ENCODE results near the gene FBXO34.

FBXO34 gene, protein sequence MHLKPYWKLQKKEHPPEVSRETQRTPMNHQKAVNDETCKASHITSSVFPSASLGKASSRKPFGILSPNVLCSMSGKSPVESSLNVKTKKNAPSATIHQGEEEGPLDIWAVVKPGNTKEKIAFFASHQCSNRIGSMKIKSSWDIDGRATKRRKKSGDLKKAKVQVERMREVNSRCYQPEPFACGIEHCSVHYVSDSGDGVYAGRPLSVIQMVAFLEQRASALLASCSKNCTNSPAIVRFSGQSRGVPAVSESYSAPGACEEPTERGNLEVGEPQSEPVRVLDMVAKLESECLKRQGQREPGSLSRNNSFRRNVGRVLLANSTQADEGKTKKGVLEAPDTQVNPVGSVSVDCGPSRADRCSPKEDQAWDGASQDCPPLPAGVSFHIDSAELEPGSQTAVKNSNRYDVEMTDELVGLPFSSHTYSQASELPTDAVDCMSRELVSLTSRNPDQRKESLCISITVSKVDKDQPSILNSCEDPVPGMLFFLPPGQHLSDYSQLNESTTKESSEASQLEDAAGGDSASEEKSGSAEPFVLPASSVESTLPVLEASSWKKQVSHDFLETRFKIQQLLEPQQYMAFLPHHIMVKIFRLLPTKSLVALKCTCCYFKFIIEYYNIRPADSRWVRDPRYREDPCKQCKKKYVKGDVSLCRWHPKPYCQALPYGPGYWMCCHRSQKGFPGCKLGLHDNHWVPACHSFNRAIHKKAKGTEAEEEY

DNA sequence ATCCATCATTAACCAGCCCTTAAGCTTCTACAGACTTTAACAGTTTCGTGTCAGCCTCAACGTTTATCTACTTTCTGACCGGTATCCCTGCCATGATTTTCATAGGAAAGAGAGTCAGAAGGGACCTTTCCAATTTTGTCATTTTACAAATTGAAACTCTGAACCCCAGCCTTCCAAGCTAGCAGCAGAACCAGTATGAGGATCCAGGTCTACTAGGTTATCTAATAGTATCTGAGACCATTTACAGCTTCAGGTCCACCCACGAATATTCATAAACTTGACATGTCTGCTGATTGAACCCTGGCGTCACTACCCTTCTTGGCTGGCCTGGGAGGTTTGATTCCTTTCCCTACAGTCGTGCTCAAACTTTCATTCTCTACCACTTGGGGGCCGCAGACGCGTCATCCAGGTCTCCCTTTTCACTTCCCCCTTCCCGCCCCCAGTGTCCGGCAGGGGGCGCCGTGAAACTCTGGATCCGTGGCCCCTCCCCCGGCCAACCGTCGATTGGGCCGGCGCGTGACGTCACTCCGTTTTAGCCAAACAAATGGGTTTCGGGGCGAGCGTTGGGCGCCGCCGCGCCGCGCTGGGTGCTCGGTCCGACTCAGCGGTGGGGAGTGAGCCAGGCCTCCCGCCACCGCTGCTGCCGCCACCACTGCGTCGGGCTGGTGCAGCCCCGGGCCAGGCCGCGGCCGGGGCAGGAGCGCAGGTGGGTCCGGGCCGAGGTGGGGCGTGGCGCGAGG is at the start of gene FBXO34:
Gene FBXO34 (plus strand): TSS at position 590 of the 740 bp plus-strand sequence. CDS start 78,970 bp downstream, outside the sequence.
- TF ChIP-seq, protein P1, sequence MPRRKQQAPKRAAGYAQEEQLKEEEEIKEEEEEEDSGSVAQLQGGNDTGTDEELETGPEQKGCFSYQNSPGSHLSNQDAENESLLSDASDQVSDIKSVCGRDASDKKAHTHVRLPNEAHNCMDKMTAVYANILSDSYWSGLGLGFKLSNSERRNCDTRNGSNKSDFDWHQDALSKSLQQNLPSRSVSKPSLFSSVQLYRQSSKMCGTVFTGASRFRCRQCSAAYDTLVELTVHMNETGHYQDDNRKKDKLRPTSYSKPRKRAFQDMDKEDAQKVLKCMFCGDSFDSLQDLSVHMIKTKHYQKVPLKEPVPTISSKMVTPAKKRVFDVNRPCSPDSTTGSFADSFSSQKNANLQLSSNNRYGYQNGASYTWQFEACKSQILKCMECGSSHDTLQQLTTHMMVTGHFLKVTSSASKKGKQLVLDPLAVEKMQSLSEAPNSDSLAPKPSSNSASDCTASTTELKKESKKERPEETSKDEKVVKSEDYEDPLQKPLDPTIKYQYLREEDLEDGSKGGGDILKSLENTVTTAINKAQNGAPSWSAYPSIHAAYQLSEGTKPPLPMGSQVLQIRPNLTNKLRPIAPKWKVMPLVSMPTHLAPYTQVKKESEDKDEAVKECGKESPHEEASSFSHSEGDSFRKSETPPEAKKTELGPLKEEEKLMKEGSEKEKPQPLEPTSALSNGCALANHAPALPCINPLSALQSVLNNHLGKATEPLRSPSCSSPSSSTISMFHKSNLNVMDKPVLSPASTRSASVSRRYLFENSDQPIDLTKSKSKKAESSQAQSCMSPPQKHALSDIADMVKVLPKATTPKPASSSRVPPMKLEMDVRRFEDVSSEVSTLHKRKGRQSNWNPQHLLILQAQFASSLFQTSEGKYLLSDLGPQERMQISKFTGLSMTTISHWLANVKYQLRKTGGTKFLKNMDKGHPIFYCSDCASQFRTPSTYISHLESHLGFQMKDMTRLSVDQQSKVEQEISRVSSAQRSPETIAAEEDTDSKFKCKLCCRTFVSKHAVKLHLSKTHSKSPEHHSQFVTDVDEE (CRISPR knock-in tag; IDR thresholded peaks at IDR 0.05), result no peak
- TF ChIP-seq RARB (CRISPR knock-in tag; IDR thresholded peaks at IDR 0.05), result no peak
- TF ChIP-seq, protein P2, sequence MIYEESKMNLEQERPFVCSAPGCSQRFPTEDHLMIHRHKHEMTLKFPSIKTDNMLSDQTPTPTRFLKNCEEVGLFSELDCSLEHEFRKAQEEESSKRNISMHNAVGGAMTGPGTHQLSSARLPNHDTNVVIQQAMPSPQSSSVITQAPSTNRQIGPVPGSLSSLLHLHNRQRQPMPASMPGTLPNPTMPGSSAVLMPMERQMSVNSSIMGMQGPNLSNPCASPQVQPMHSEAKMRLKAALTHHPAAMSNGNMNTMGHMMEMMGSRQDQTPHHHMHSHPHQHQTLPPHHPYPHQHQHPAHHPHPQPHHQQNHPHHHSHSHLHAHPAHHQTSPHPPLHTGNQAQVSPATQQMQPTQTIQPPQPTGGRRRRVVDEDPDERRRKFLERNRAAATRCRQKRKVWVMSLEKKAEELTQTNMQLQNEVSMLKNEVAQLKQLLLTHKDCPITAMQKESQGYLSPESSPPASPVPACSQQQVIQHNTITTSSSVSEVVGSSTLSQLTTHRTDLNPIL (CRISPR knock-in tag; IDR thresholded peaks at IDR 0.05; ENCODE audit: low read depth), result no peak

DNA sequence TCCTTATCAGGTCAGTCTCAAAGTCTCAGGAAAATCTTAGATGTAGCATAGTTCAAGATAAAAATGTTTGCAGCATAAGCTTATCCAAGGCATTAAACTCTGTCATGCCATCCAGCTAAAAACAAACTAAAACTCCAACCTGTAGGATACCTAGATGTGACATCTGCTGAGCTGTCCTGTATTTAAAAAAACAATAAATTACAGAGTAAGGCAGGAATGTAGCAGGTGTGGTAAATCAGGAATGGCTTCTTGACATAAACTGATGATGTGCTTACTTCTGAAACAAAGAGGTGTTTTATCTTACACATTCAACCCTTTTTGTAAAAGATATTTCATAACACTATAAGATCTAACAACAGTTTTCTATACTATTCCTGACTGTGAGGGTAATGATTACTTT is 49.3 kb upstream of the FBXO34 start:
- no peak for ATAC-seq
- TF ChIP-seq ISL1 (CRISPR knock-in tag; IDR thresholded peaks at IDR 0.05) (no peak), RARB (CRISPR knock-in tag; IDR thresholded peaks at IDR 0.05) (no peak), ZNF8 (CRISPR knock-in tag; IDR thresholded peaks at IDR 0.05) (no peak), ZFP30 (CRISPR knock-in tag; IDR thresholded peaks at IDR 0.05) (no peak), CSDC2 (CRISPR knock-in tag; IDR thresholded peaks at IDR 0.05) (no peak), ZC3H10 (CRISPR knock-in tag; IDR thresholded peaks at IDR 0.05) (no peak), SNAI2 (CRISPR knock-in tag; IDR thresholded peaks at IDR 0.05) (no peak), ZNF565 (CRISPR knock-in tag; conservative IDR thresholded peaks at IDR 0.05; ENCODE audit: low read depth) (no peak), ARNTL (CRISPR knock-in tag; IDR thresholded peaks at IDR 0.05; ENCODE audit: borderline replicate concordance, low read depth) (no peak), ZNF70 (CRISPR knock-in tag; IDR thresholded peaks at IDR 0.05) (no peak), TOX (CRISPR knock-in tag; IDR thresholded peaks at IDR 0.05; ENCODE audit: borderline replicate concordance) (no peak), BACH2 (CRISPR knock-in tag; IDR thresholded peaks at IDR 0.05; ENCODE audit: borderline replicate concordance) (no peak), GLIS3 (CRISPR knock-in tag; IDR thresholded peaks at IDR 0.05) (no peak), ESRRG (CRISPR knock-in tag; IDR thresholded peaks at IDR 0.05) (no peak), TCF4 (CRISPR knock-in tag; IDR thresholded peaks at IDR 0.05; ENCODE audit: borderline replicate concordance) (no peak), PPARA (CRISPR knock-in tag; IDR thresholded peaks at IDR 0.05; ENCODE audit: borderline replicate concordance) (no peak)
- TF ChIP-seq, protein P3, sequence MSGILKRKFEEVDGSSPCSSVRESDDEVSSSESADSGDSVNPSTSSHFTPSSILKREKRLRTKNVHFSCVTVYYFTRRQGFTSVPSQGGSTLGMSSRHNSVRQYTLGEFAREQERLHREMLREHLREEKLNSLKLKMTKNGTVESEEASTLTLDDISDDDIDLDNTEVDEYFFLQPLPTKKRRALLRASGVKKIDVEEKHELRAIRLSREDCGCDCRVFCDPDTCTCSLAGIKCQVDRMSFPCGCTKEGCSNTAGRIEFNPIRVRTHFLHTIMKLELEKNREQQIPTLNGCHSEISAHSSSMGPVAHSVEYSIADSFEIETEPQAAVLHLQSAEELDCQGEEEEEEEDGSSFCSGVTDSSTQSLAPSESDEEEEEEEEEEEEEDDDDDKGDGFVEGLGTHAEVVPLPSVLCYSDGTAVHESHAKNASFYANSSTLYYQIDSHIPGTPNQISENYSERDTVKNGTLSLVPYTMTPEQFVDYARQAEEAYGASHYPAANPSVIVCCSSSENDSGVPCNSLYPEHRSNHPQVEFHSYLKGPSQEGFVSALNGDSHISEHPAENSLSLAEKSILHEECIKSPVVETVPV (CRISPR knock-in tag; IDR thresholded peaks at IDR 0.05), result no peak
- TF ChIP-seq, protein P4, sequence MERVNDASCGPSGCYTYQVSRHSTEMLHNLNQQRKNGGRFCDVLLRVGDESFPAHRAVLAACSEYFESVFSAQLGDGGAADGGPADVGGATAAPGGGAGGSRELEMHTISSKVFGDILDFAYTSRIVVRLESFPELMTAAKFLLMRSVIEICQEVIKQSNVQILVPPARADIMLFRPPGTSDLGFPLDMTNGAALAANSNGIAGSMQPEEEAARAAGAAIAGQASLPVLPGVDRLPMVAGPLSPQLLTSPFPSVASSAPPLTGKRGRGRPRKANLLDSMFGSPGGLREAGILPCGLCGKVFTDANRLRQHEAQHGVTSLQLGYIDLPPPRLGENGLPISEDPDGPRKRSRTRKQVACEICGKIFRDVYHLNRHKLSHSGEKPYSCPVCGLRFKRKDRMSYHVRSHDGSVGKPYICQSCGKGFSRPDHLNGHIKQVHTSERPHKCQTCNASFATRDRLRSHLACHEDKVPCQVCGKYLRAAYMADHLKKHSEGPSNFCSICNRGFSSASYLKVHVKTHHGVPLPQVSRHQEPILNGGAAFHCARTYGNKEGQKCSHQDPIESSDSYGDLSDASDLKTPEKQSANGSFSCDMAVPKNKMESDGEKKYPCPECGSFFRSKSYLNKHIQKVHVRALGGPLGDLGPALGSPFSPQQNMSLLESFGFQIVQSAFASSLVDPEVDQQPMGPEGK (CRISPR knock-in tag; IDR thresholded peaks at IDR 0.05; ENCODE audit: borderline replicate concordance), result no peak
- TF ChIP-seq, protein P2 (CRISPR knock-in tag; IDR thresholded peaks at IDR 0.05; ENCODE audit: low read depth), result no peak

More for the DNA sequence above, at the start of gene FBXO34:
- ATAC-seq, result peak; percentile 96
